Astrocyte (in vitro differentiated cells and primary cell): Measurements from ENCODE around the gene DYNLRB2. TPM values are rescaled to one million over a fixed set of nuclear protein-coding genes. Genes with fewer than 3 reads are reported as not detected.

Source experiments
- DNase-seq: peaks from one replicate; pipeline ENCODE4 v3.0.0-alpha.2; 2010; ENCODE audit warnings: low read depth
- FAIRE-seq: peaks from 2 replicates; lab custom pipeline; 2011; peaks lifted over from hg19 to GRCh38; lab: Jason Lieb, UNC
- H2AFZ ChIP-seq: 2 replicates; pipeline ENCODE4 v1.6.0; 2012; ENCODE audit warnings: low read depth, low read length, inconsistent platforms
- H3K27ac ChIP-seq: 2 replicates; pipeline ENCODE4 v1.5.1; 2011; ENCODE audit warnings: low read depth, low read length, inconsistent platforms
- H3K27me3 ChIP-seq: 2 replicates; pipeline ENCODE4 v1.6.0; 2011; ENCODE audit warnings: low read length, inconsistent platforms; ENCODE audit not compliant: insufficient read depth
- H3K36me3 ChIP-seq: 2 replicates; pipeline ENCODE4 v1.5.1; 2011; ENCODE audit warnings: low read length, inconsistent platforms; ENCODE audit not compliant: insufficient read depth
- H3K4me1 ChIP-seq: 2 replicates; pipeline ENCODE4 v1.5.1; 2011; ENCODE audit warnings: low read length, inconsistent platforms; ENCODE audit not compliant: insufficient read depth
- H3K4me2 ChIP-seq: 2 replicates; pipeline ENCODE4 v1.6.0; 2012; ENCODE audit warnings: low read length, inconsistent platforms
- H3K4me3 ChIP-seq: 2 replicates; pipeline ENCODE4 v1.5.1; 2011; ENCODE audit warnings: low read depth, mild to moderate bottlenecking, low read length, inconsistent platforms; ENCODE audit not compliant: insufficient read depth
- H3K79me2 ChIP-seq: 2 replicates; pipeline ENCODE4 v1.6.0; 2012; ENCODE audit warnings: mild to moderate bottlenecking, low read length, inconsistent platforms; ENCODE audit not compliant: insufficient read depth
- H3K9ac ChIP-seq: 2 replicates; pipeline ENCODE4 v1.6.0; 2012; ENCODE audit warnings: mild to moderate bottlenecking, low read length, inconsistent platforms
- H3K9me3 ChIP-seq: 2 replicates; pipeline ENCODE4 v1.5.1; 2012; ENCODE audit warnings: low read depth, mild to moderate bottlenecking, low read length, inconsistent platforms; ENCODE audit not compliant: insufficient read depth
- H4K20me1 ChIP-seq: 2 replicates; pipeline ENCODE4 v1.6.0; 2012; ENCODE audit warnings: low read length, inconsistent platforms; ENCODE audit not compliant: insufficient read depth
- H3K27ac Mint-ChIP-seq: one replicate; pipeline ENCODE4 v1.8.0; 2021; ENCODE audit warnings: mild to moderate bottlenecking, mixed read lengths; ENCODE audit not compliant: unreplicated experiment
- H3K27me3 Mint-ChIP-seq: one replicate; pipeline ENCODE4 v1.8.0; 2021; ENCODE audit warnings: low read depth, mixed read lengths; ENCODE audit not compliant: unreplicated experiment
- H3K36me3 Mint-ChIP-seq: one replicate; pipeline ENCODE4 v1.8.0; 2021; ENCODE audit warnings: low read depth, mixed read lengths; ENCODE audit not compliant: unreplicated experiment
- H3K4me1 Mint-ChIP-seq: one replicate; pipeline ENCODE4 v1.8.0; 2021; ENCODE audit warnings: low read depth, mixed read lengths; ENCODE audit not compliant: unreplicated experiment
- H3K4me3 Mint-ChIP-seq: one replicate; pipeline ENCODE4 v1.8.0; 2021; ENCODE audit warnings: mild to moderate bottlenecking, moderate library complexity, mixed read lengths; ENCODE audit not compliant: unreplicated experiment
- H3K9me3 Mint-ChIP-seq: one replicate; pipeline ENCODE4 v1.8.0; 2021; ENCODE audit warnings: mild to moderate bottlenecking, mixed read lengths; ENCODE audit not compliant: unreplicated experiment
- CTCF ChIP-seq: IDR thresholded peaks from 2 replicates; pipeline ENCODE4 v1.5.1; 2011; ENCODE audit warnings: low read depth, mild to moderate bottlenecking, inconsistent platforms, low read length, moderate library complexity; ENCODE audit not compliant: insufficient read depth
- EZH2 ChIP-seq: IDR thresholded peaks from 2 replicates; pipeline ENCODE4 v1.6.1; 2012; ENCODE audit warnings: mild to moderate bottlenecking, low read length, inconsistent platforms; ENCODE audit not compliant: insufficient read depth
- total RNA-seq: library from RNA; stranded (reverse); gene quantifications from 2 replicates; pipeline ENCODE4 v1.2.1, GENCODE V29; 2021

The DYNLRB2 gene
- total RNA-seq, 1 donor from 2014 or later, result not detected

DNA sequence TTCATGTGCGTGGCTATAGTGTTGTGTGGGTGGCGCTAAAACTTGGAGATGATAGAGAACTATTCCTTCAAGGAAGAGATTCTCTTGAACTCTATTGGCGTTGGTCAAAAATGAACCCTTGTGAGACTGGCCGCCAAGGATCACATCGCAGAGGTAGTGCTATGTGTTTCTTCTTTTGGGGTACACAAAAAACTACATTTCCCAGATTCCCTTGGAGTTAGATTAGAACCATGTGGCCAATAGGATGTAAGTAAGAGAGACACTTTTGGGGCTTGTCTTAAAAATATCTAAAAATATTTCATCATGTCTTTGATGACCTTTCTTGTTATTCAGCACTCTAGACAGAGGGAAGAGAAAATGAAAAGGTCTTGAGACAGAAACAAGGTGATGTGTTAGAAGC, 25.4 kb upstream of the DYNLRB2 start:
- H3K27ac ChIP-seq, result no peak overlapping the region
- no peak overlapping the region for H2AFZ ChIP-seq
- no peak overlapping the region for H3K4me3 Mint-ChIP-seq
- H3K4me1 Mint-ChIP-seq, result peaks cover 17% of the 10 kb centered on the region
- H3K4me1 ChIP-seq, result no peaks in the 10 kb centered on the region
- H3K9me3 ChIP-seq, result no peaks in the 10 kb centered on the region
- H3K79me2 ChIP-seq, result no peaks in the 10 kb centered on the region
- no peaks in the 10 kb centered on the region for H4K20me1 ChIP-seq
- no peak overlapping the region for H3K9ac ChIP-seq
- no peak for FAIRE-seq
- no peaks in the 10 kb centered on the region for H3K36me3 ChIP-seq
- H3K27me3 ChIP-seq, result no peaks in the 10 kb centered on the region
- no peaks in the 10 kb centered on the region for H3K9me3 Mint-ChIP-seq
- H3K27me3 Mint-ChIP-seq, result no peaks in the 10 kb centered on the region
- TF ChIP-seq EZH2 (no peak), CTCF (no peak)
- H3K36me3 Mint-ChIP-seq, result no peaks in the 10 kb centered on the region
- no peak for DNase-seq
- no peak overlapping the region for H3K27ac Mint-ChIP-seq
- no peak overlapping the region for H3K4me2 ChIP-seq
- no peak overlapping the region for H3K4me3 ChIP-seq

- Histone ChIP-seq H3K27ac (no peak overlapping the region), H4K20me1 (no peaks in the 10 kb centered on the region), H3K79me2 (no peaks in the 10 kb centered on the region), H3K4me2 (no peak overlapping the region), H3K9me3 (no peaks in the 10 kb centered on the region), H3K4me3 (no peak overlapping the region), H3K36me3 (no peaks in the 10 kb centered on the region), H2AFZ (no peak overlapping the region), H3K27me3 (no peaks in the 10 kb centered on the region), H3K9ac (no peak overlapping the region), H3K4me1 (no peaks in the 10 kb centered on the region)
- no peak overlapping the region for H3K4me3 Mint-ChIP-seq
- peaks cover 17% of the 10 kb centered on the region for H3K4me1 Mint-ChIP-seq
- FAIRE-seq, result no peak
- no peaks in the 10 kb centered on the region for H3K27me3 Mint-ChIP-seq
- H3K9me3 Mint-ChIP-seq, result no peaks in the 10 kb centered on the region
- TF ChIP-seq EZH2 (no peak), CTCF (no peak)
- H3K27ac Mint-ChIP-seq, result no peak overlapping the region
- no peak for DNase-seq
- H3K36me3 Mint-ChIP-seq, result no peaks in the 10 kb centered on the region
Observed at GRCh38 chr16:80517846-80518245, 22.9 kb upstream of the DYNLRB2 start.

DNA sequence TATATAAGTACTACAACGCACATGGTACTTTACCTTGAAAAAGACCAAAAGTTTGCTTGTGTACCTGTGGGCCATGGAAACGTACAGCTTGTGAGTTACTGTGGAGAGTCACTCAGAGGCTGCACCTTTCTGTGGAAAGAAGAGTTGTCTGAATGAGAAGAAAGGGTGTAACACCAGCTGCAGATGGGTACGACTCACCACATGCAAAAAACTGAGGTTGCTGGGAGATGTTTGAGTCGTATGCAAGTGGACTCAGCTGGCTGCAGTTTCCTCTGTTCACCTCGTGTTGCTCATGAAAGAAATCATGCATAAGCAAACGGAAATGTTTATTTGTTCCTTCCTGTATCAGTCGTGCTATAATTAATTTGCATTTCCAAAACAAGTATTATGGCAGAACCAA, 22.4 kb upstream of the DYNLRB2 start:
- Histone ChIP-seq H3K9ac (no peak overlapping the region), H3K27ac (no peak overlapping the region), H3K4me2 (no peak overlapping the region), H3K9me3 (no peaks in the 10 kb centered on the region), H3K79me2 (no peaks in the 10 kb centered on the region), H4K20me1 (no peaks in the 10 kb centered on the region), H3K36me3 (no peaks in the 10 kb centered on the region), H2AFZ (no peak overlapping the region), H3K4me1 (no peaks in the 10 kb centered on the region), H3K4me3 (no peak overlapping the region), H3K27me3 (no peaks in the 10 kb centered on the region)
- Mint-ChIP-seq H3K4me3 (no peak overlapping the region), H3K9me3 (no peaks in the 10 kb centered on the region), H3K4me1 (peaks cover 17% of the 10 kb centered on the region), H3K27me3 (no peaks in the 10 kb centered on the region), H3K36me3 (no peaks in the 10 kb centered on the region), H3K27ac (no peak overlapping the region)
- FAIRE-seq, result no peak
- DNase-seq, result no peak
- TF ChIP-seq EZH2, result no peak
- TF ChIP-seq CTCF, result no peak
